ENCODE data around the gene VPS54.

DNA sequence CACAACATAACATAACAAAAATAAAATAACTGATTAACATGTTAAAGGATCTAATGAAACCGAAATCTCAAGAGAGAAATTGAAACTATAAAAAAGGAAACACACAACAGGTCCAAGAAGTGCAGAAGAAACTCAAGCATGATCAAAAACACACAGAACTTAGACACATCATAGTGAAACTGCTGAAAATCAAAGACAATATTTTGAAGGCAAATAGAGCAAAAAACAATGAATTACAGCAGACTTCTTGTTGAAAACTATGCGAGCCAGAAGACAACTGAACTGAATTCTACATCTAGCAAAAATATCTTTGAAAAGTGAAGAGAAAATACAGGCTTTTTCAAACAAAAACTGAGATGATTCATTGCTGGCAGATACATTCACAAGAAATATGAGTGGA, 116.2 kb downstream of the VPS54 start:
- TF ChIP-seq EZH2phosphoT487 (IDR thresholded peaks at IDR 0.05) (no peak), EZH2 (IDR thresholded peaks at IDR 0.05) (no peak)
- TF ChIP-seq, protein P1, sequence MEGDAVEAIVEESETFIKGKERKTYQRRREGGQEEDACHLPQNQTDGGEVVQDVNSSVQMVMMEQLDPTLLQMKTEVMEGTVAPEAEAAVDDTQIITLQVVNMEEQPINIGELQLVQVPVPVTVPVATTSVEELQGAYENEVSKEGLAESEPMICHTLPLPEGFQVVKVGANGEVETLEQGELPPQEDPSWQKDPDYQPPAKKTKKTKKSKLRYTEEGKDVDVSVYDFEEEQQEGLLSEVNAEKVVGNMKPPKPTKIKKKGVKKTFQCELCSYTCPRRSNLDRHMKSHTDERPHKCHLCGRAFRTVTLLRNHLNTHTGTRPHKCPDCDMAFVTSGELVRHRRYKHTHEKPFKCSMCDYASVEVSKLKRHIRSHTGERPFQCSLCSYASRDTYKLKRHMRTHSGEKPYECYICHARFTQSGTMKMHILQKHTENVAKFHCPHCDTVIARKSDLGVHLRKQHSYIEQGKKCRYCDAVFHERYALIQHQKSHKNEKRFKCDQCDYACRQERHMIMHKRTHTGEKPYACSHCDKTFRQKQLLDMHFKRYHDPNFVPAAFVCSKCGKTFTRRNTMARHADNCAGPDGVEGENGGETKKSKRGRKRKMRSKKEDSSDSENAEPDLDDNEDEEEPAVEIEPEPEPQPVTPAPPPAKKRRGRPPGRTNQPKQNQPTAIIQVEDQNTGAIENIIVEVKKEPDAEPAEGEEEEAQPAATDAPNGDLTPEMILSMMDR (IDR thresholded peaks at IDR 0.05): no peak
